Stimulated activated CD4-positive, alpha-beta T cell treated with anti-CD3 and anti-CD28 coated beads, Interleukin-15, amount 100 ng/mL, for 1 hour (primary cell): ENCODE data around the gene SMIM29.
A peak's percentile ranks its signal among the peaks of the same experiment; 100 is the strongest.
"Not testable (repeated sequence)": the region's sequence is repeated elsewhere in the genome, so short reads cannot be mapped to it uniquely, and the experiment has no call there.

Experiments used
- DNase-seq, 2 donors: peaks; one replicate each; pipeline ENCODE4 v3.0.0-alpha.2; 2020; ENCODE audit warnings: low read depth in 1 of 2, low spot score in 1 of 2

Gene SMIM29

GRCh38 chr6:34269132-34269531, 20.3 kb upstream of the SMIM29 start:
- DNase-seq: not testable (repeated sequence)

- no peak for DNase-seq
Observed at GRCh38 chr6:34267746-34268145, 18.9 kb upstream of the SMIM29 start.

GRCh38 chr6:34263484-34263883, 14.7 kb upstream of the SMIM29 start:
- DNase-seq: not testable (repeated sequence)

GRCh38 chr6:34260576-34261267, 11.9 kb upstream of the SMIM29 start:
- DNase-seq: no peak

- no peak for DNase-seq
Observed at GRCh38 chr6:34259529-34260069, 10.8 kb upstream of the SMIM29 start.

- DNase-seq: not testable (repeated sequence)
Observed at GRCh38 chr6:34252395-34252794, 3.6 kb upstream of the SMIM29 start.

- no peak for DNase-seq
Observed at GRCh38 chr6:34249469-34250261, 859 bp upstream of the SMIM29 start.

GRCh38 chr6:34248198-34248726, 544 bp downstream of the SMIM29 start:
- no peak for DNase-seq

GRCh38 chr6:34247481-34248197, 1.2 kb downstream of the SMIM29 start:
- no peak for DNase-seq

- DNase-seq: peak in 1 of 2 donors; percentile 46
Observed at GRCh38 chr6:34246563-34247391, 2.0 kb downstream of the SMIM29 start.

GRCh38 chr6:34246249-34246562, 2.6 kb downstream of the SMIM29 start:
- DNase-seq: no peak

GRCh38 chr6:34245761-34246140, 3.1 kb downstream of the SMIM29 start:
- DNase-seq: not testable (repeated sequence)

- not testable (repeated sequence) for DNase-seq
Observed at GRCh38 chr6:34245032-34245760, 3.6 kb downstream of the SMIM29 start.

- DNase-seq: peak in 1 of 2 donors; percentile 50
Observed at GRCh38 chr6:34243901-34244884, 4.6 kb downstream of the SMIM29 start.

GRCh38 chr6:34243131-34243771, 5.6 kb downstream of the SMIM29 start:
- no peak for DNase-seq

- no peak for DNase-seq
Observed at GRCh38 chr6:34242252-34243130, 6.3 kb downstream of the SMIM29 start.
